ENCODE results near the gene OXGR1. TPM values are rescaled to one million over a fixed set of nuclear protein-coding genes. Genes with fewer than 3 reads are reported as not detected.

OXGR1 gene
- polyA plus RNA-seq, 1 donor from 2014 or later: not detected

DNA sequence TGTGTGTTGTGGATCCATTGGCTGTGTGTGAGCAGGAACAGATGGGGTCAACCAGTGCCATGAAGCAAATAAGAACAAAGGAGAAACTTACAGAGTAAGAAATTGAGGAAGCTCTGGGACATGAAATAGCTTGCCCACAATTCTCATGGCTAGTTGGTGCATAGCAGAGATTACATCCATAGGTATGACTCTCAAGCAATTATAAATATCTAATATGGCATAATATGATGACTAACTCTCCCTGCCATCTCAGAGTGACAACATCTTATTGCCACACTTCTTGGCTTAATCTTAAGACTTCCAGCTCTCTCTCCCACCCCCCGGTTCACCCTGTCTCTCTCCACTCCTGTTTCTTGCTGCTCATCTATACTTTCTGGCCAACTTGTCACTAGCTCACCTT, 53.3 kb downstream of the OXGR1 start:
- TF ChIP-seq MXI1 (conservative IDR thresholded peaks at IDR 0.05; ENCODE audit: poor library complexity, severe bottlenecking) (no peak), EP300 (conservative IDR thresholded peaks at IDR 0.05; ENCODE audit: poor library complexity, severe bottlenecking) (no peak), TAF1 (IDR thresholded peaks at IDR 0.05; ENCODE audit: low read depth) (no peak), POLR2AphosphoS5 (IDR thresholded peaks at IDR 0.05) (no peak), RAD21 (conservative IDR thresholded peaks at IDR 0.05) (no peak), REST (IDR thresholded peaks at IDR 0.05; ENCODE audit: borderline replicate concordance) (no peak), EZH2 (IDR thresholded peaks at IDR 0.05; ENCODE audit: borderline replicate concordance, insufficient read depth, low read length, poor library complexity, severe bottlenecking) (no peak), SMC3 (conservative IDR thresholded peaks at IDR 0.05; ENCODE audit: poor library complexity) (no peak), CTCF (IDR thresholded peaks at IDR 0.05; ENCODE audit: poor library complexity, severe bottlenecking) (no peak)
- Histone ChIP-seq H3K27ac (ENCODE audit: low read length) (no peak overlapping the region), H3F3A (ENCODE audit: insufficient read depth, low read length, poor library complexity, severe bottlenecking) (no peaks in the 10 kb centered on the region), H3K79me2 (replicated peaks; ENCODE audit: insufficient read depth, low read length) (no peaks in the 10 kb centered on the region), H3K36me3 (ENCODE audit: insufficient read depth, low read length) (no peaks in the 10 kb centered on the region), H2AFZ (ENCODE audit: low read depth, low read length) (no peak overlapping the region), H3K4me2 (ENCODE audit: low read length) (no peak overlapping the region), H3K9me2 (ENCODE audit: insufficient read depth, low read length) (no peaks in the 10 kb centered on the region), H4K20me1 (ENCODE audit: insufficient read depth) (no peaks in the 10 kb centered on the region), H3K27me3 (ENCODE audit: insufficient read depth, low read depth, low read length) (no peaks in the 10 kb centered on the region), H3K9ac (ENCODE audit: low read length) (no peak overlapping the region), H3K9me3 (ENCODE audit: low read length) (no peaks in the 10 kb centered on the region), H3K4me3 (ENCODE audit: low read length) (no peak overlapping the region)

DNA sequence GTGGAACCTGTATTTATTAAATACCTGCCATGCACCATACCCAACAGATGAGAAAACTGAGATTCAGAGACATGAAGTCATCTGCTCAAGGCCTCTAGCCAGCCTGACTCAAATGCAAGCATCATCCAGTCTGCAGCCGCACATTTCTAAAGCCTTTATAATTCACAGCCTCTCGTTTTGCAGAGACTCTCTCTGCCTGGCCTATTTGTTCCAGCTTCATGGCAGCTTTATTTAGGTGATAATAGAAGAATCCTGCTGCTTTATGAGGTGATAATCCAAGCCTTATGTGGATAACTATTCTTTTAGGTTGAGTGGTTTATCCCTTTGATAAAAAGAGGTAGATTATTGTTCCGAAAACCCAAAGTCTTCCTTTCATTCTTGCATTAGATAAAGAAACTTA, 58.4 kb downstream of the OXGR1 start:
- no peaks in the 10 kb centered on the region for H3K36me3 ChIP-seq (ENCODE audit: insufficient read depth, low read length)
- H4K20me1 ChIP-seq (ENCODE audit: insufficient read depth): no peaks in the 10 kb centered on the region
- no peaks in the 10 kb centered on the region for H3K79me2 ChIP-seq (replicated peaks; ENCODE audit: insufficient read depth, low read length)
- no peaks in the 10 kb centered on the region for H3K9me2 ChIP-seq (ENCODE audit: insufficient read depth, low read length)
- TF ChIP-seq TAF1 (IDR thresholded peaks at IDR 0.05; ENCODE audit: low read depth) (no peak), RAD21 (conservative IDR thresholded peaks at IDR 0.05) (no peak), EZH2 (IDR thresholded peaks at IDR 0.05; ENCODE audit: borderline replicate concordance, insufficient read depth, low read length, poor library complexity, severe bottlenecking) (no peak), EP300 (conservative IDR thresholded peaks at IDR 0.05; ENCODE audit: poor library complexity, severe bottlenecking) (no peak), REST (IDR thresholded peaks at IDR 0.05; ENCODE audit: borderline replicate concordance) (no peak), SMC3 (conservative IDR thresholded peaks at IDR 0.05; ENCODE audit: poor library complexity) (no peak), CTCF (IDR thresholded peaks at IDR 0.05; ENCODE audit: poor library complexity, severe bottlenecking) (no peak), POLR2AphosphoS5 (IDR thresholded peaks at IDR 0.05) (no peak), MXI1 (conservative IDR thresholded peaks at IDR 0.05; ENCODE audit: poor library complexity, severe bottlenecking) (no peak)
- H2AFZ ChIP-seq (ENCODE audit: low read depth, low read length): no peak overlapping the region
- H3K4me2 ChIP-seq (ENCODE audit: low read length): no peak overlapping the region
- no peaks in the 10 kb centered on the region for H3K27me3 ChIP-seq (ENCODE audit: insufficient read depth, low read depth, low read length)
- H3K27ac ChIP-seq (ENCODE audit: low read length): no peak overlapping the region
- no peak overlapping the region for H3K9ac ChIP-seq (ENCODE audit: low read length)
- no peaks in the 10 kb centered on the region for H3F3A ChIP-seq (ENCODE audit: insufficient read depth, low read length, poor library complexity, severe bottlenecking)
- no peaks in the 10 kb centered on the region for H3K9me3 ChIP-seq (ENCODE audit: low read length)
- no peak overlapping the region for H3K4me3 ChIP-seq (ENCODE audit: low read length)

All from neural cell (in vitro differentiated cells).